GM19238 (cell line): ENCODE measurements around the gene ADGRF3.
"Not testable (repeated sequence)": the region's sequence is repeated elsewhere in the genome, so short reads cannot be mapped to it uniquely, and the experiment has no call there.

Experiments
- DNase-seq: peaks from one replicate; pipeline ENCODE4 v3.0.0; 2011; ENCODE audit warnings: low spot score; ENCODE audit not compliant: insufficient read length

ADGRF3 gene

DNA sequence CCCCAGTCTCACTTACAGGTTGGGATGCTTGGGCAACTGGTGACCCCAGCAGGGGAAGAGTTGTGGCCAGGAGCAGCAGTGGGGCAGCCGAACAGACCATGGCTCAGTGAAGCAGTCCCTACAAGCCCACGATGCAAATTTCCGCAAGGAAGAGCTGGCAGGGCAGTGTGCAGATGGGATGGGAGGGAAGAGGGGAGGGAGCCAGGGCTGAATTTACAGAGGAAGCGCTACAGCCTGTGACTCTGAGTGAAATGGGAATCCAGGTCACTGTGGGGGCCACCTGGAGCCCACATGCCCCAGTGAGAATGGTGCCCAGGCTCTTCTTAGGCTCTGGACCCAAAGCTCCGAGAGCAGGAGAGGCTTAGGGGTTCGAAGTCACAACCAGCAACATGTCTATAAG is 27.6 kb downstream of the ADGRF3 start:
- DNase-seq, result no peak

- DNase-seq, result no peak
These were observed 29.0 kb downstream of the ADGRF3 start for GRCh38 chr2:26317377-26318105.

DNA sequence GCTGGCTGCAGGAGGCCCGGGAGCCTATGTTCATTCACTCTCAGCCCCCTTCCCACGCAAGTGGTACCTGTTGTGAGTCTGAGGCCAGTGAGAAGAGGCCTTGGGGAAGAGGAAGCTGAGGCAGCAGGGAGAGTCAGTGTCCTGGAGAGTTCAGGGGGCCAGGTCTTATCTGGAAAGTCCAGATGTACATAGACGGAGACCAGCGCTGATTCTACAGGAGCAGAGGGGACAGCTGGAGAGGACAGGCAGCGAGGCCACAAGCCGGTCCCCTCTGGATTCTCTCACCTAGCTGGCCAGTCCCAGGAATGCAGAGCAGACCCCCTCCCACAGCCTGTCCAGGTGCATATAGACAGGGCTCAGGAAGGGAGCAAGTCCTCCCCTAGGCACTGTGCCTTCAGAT is 29.7 kb downstream of the ADGRF3 start:
- no peak for DNase-seq

DNA sequence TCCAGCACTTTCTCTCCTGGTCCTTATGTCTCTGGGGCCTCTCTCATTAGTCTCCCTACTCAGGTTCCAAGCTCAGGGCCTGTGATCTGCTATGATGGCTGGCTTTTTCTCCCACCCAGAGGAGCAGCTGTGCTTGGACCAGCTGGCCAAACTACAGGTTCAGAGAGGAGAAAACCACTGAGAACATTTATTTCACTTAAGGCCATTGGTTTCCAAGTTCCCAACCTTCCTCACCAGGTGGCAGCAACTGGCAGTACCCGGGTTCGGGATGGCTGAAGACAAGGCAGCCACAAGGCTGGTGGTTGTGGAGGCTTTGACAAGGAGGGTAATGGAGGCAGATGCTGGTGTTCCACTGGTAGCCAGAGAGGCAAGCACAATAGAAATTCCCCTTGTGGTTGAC is 30.5 kb downstream of the ADGRF3 start:
- no peak for DNase-seq

DNA sequence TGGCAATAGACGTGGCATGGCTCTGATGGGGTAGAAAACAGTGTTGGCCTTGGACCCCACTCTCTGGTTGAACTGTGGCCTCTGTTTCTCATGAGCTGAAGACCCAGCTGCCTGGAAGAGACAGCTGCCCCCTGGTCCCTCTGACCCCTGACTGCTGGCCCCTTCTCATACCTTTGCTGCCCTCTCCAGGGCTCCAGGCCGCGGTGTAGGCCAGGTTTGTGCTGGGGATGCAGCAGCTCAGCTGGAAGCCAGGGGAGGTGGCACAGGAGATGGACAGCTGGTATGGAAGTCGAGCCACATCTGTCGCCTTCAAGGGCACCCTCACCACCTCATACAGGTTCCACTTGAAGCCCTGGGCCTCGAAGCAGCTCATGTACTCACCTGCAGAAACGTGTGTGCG is 32.3 kb downstream of the ADGRF3 start:
- no peak for DNase-seq

- DNase-seq, result no peak
These were observed 33.1 kb downstream of the ADGRF3 start for GRCh38 chr2:26313446-26313845.

DNA sequence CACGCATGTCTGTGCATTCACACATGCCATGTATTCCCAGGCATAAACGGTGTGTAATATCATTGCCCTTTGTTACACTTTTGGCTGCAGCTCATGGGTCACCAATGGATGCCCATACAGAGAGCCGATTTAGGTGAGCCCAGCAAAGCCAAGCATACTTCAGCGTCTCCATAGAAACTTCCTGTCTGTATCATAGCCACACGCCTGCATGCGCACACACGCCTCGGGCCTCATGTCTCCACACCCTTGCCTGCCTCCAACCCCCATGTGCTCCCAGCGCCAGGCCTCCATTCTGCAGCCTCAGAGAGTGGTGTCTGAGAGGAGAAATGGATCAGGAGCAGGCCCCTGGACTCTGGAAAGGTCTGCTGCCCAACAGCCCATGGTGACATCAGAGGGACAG is 34.1 kb downstream of the ADGRF3 start:
- no peak for DNase-seq

DNA sequence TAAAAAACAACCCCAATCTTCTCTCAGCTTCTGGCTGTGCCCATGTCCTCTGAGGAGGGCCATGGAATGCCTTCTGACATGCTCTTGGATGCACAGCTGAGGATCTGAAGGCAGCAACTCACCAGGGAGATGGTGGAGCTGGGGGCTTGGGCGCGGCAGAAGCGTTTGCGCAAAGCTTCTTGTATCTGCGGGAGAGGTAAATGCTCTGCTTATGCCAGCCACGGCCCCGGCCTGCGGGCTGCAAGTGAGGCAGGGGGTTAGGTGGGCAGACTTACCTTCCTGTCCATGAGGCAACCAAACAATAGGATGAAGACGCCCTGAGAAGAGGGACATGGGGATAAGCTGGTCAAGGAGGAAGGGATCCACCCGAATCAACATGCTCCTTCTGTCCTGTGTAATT is 36.7 kb downstream of the ADGRF3 start:
- DNase-seq, result no peak

DNA sequence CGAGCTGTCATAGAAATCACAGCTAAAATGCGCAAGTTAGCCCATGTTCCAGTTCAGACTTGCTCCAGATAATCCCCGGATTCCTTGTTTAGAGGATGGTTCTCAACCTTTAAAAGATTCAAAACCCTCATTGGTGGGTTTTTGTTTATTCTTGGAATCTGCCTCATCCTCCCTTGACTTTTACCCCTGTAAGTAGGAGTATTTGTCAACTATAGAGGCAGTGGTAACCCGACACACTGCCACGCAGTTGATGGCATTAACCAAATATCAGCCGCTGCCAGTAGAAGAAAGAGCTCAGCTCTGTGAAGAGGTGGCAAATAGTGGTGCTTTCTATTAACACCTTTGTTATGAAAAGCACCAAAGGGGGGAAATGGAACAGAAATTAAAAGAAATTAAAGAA is 41.0 kb downstream of the ADGRF3 start:
- no peak for DNase-seq

GRCh38 chr2:26305094-26305493 is 41.5 kb downstream of the ADGRF3 start:
- DNase-seq, result not testable (repeated sequence)

DNA sequence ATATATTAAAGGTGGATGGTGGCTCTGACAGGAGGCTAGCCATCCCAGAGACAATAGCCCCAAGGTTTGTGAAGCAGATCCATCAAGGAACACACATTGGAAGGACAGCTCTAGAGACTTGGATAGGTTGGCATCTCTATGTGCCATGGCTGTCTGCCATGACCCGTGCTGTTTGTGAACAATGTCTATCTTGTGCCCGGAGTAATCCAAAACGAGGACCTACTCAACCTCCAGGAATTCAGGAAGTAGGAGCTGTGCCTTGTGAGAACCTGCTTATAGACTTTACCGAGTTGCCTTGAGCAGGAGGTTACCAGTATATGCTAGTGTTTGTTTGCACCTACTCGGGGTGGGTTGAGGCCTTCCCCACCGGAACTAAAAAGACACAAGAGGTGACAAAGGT is 43.7 kb downstream of the ADGRF3 start:
- DNase-seq, result no peak

DNA sequence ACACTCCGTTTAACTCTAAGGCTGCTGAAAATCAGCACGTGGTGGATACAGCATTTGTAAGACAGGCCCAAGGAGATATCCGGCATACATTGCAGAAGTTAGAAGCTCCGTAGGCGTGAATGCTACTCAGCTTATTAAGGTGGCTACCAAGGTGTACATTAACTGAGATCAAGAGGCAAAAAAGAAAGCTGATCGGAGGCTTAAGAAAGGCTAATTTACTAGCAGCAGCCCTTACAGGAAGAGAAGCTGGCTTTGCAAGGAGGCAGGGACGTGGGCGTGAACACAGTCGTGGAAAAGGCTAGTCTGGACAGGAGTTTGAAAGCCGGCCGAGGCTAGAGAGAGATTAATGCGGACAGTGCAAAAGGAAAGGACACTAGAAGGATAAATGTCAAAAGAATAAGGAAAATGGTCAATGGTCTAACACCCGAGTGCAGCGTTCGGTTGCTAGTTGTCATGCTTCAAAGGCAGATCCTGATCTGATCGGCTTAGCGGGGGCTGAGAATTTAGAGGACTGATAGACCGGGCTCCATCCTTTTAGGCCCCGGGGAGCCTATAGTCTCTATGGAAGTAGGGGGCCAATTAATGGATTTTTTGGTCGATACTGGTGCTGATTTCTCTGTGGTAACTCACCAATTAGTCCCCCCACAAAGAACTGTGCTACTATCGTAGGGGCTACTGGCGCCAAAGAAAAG is 46.2 kb downstream of the ADGRF3 start:
- DNase-seq, result no peak

- no peak for DNase-seq
These were observed 47.0 kb downstream of the ADGRF3 start for GRCh38 chr2:26299471-26300101.

GRCh38 chr2:26298638-26299393 is 47.8 kb downstream of the ADGRF3 start:
- no peak for DNase-seq

- no peak for DNase-seq
These were observed 48.3 kb downstream of the ADGRF3 start for GRCh38 chr2:26298286-26298637.

- DNase-seq, result no peak
These were observed 49.5 kb downstream of the ADGRF3 start for GRCh38 chr2:26297061-26297460.

- DNase-seq, result no peak
These were observed 51.1 kb downstream of the ADGRF3 start for GRCh38 chr2:26295511-26295910.

GRCh38 chr2:26292646-26293045 is 53.9 kb downstream of the ADGRF3 start:
- DNase-seq, result no peak

DNA sequence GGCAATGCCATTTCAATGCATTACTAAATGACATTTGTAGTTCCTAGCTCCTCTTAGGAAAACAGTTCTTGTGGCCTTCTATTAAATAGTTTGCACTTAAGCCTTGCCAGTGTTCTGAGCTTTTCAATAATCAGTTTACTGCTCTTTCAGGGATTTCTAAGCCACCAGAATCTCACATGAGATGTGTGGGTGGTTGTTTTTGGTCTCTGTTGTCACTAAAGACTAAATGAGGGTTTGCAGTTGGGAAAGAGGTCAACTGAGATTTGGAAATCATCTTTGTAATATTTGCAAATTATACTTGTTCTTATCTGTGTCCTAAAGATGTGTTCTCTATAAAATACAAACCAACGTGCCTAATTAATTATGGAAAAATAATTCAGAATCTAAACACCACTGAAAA is 56.6 kb downstream of the ADGRF3 start:
- DNase-seq, result no peak

DNA sequence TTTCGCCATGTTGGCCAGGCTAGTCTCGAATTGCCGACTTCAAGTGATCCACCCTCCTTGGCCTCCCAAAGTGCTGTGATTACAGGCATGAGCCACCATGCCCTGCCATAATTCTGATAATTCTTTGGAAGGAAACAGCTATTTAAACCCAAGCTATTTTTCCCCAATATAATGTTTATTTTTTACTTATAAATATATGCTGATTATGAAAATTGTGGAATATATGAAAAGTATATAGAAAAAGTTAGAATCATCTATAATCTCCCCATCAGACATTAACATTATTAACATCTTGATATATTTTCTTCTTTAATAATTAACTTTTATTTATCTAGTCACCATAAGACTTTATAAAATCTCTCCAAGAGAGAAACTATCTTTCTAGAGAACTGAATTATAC is 60.7 kb downstream of the ADGRF3 start:
- DNase-seq, result no peak

DNA sequence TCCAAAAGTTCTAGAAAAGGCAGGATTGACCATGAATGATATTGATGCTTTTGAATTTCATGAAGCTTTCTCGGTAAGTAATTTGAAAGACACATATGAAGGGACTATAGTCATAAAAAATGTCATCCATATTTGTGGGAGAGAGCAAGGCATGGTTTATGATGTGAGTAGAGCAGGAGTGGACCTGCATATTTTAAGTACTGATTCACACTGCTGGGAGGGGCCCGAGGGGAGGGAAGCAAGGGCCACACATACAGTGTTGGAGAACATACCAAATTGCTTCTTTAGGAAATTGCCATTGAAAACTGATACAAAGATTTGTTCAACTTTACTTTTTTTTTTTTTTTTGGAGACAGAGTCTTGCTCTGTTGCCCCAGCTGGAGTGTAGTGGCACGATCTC is 62.5 kb downstream of the ADGRF3 start:
- no peak for DNase-seq

DNA sequence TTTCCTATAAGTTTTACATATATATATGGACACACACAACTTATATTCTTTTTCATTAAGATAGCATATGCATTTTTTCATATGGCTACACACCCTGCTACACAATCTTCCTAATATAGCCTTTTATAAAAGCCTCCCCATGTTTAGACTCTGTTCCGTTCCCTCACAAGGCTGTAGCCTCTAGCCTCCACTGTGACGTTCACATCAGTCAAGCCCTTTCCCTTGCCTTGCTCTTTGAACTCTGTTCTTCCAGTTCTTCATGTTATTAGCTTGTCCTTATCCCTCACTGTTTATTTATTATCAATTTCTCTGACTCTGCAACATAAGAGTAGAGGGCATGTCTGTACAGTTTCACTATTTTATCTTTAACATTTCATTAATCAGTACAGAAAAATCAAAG is 63.0 kb downstream of the ADGRF3 start:
- DNase-seq, result no peak
